Heart right ventricle (tissue), 16 donors: ENCODE measurements around the gene TBC1D3D. TPM values are rescaled to one million over a fixed set of nuclear protein-coding genes. Genes with fewer than 3 reads are reported as not detected.
"Not testable (repeated sequence)": the region's sequence is repeated elsewhere in the genome, so short reads cannot be mapped to it uniquely, and the experiment has no call there.

Source experiments
- ATAC-seq, 8 donors: fragments of 200-7000 bp; cut with Tn5 transposase; one replicate each; pipeline ENCODE4 v1.9.1; 2020; ENCODE audit warnings: mild to moderate bottlenecking in 8 of 8, moderate library complexity in 8 of 8, moderate number of reproducible peaks in 1 of 8
- DNase-seq, 2 donors: peaks; one replicate each; pipeline ENCODE4 v3.0.0-alpha.2; 2020
- H3K27ac ChIP-seq, 10 donors: fragments of 200-600 bp; sonication (generic) in 2 of 10; one replicate each; pipeline versions ENCODE4 v1.5.0 to v1.8.0; 2020 to 2022; ENCODE audit warnings: mild to moderate bottlenecking in 3 of 10
- H3K27me3 ChIP-seq, 7 donors: fragments of 200-600 bp; one replicate each; pipeline ENCODE4 v1.8.0; 2021 to 2022; ENCODE audit warnings: mild to moderate bottlenecking in 2 of 7
- H3K36me3 ChIP-seq, 9 donors: fragments of 200-600 bp; sonication (generic) in 1 of 9; one replicate each; pipeline versions ENCODE4 v1.5.0 to v1.8.0; 2020 to 2022; ENCODE audit warnings: mild to moderate bottlenecking in 2 of 9
- H3K4me1 ChIP-seq, 9 donors: fragments of 200-600 bp; sonication (generic) in 1 of 9; one replicate each; pipeline versions ENCODE4 v1.5.0 to v1.8.0; 2020 to 2022; ENCODE audit warnings: mild to moderate bottlenecking in 4 of 9
- H3K4me3 ChIP-seq, 10 donors: fragments of 200-600 bp; sonication (generic) in 2 of 10; one replicate each; pipeline versions ENCODE4 v1.5.0 to v1.8.0; 2020 to 2022; ENCODE audit warnings: mild to moderate bottlenecking in 7 of 10, moderate library complexity in 2 of 10
- H3K9me3 ChIP-seq, 11 donors: fragments of 200-600 bp in 10 of 11; sonication (generic) in 2 of 11; one replicate each; pipeline versions ENCODE4 v1.5.0 to v1.8.0; 2013 to 2022; ENCODE audit warnings: mild to moderate bottlenecking in 2 of 11, control low read depth in 1 of 11, moderate library complexity in 1 of 11
- WGBS, 2 donors: extraction: QIAGEN DNeasy Blood & Tissue Kit; methylation state at CpG; one replicate each; pipeline ENCODE4 v1.1.7; 2013; ENCODE audit warnings: inconsistent platforms in 1 of 2; 5-methylcytosine and 5-hydroxymethylcytosine counted together
- intact Hi-C, 10 donors: fragments of 100-400 bp; cut with DNase I; formaldehyde crosslinking; loops; one replicate each; pipeline versions ENCODE4 v1.11.1 to v1.14.2; 2022
- long read RNA-seq, 3 donors: library from polyadenylated mRNA; unstranded; transcript quantifications; one replicate each; pipeline ENCODE4 v2.0.0, GENCODE V29; 2020 to 2021
- polyA plus RNA-seq, 2 donors: library from polyadenylated mRNA; stranded (reverse); fragments of 200-250 nt; gene quantifications; one replicate each; pipeline ENCODE4 v1.2.3, GENCODE V29; 2013
- total RNA-seq, 10 donors: library from RNA; stranded (reverse); fragmentation: NEBNext Ultra II Directional in 3 of 10; extraction: Animal tissue kit (Norgen Biotek cat#: 25700) in 3 of 10; gene quantifications; one replicate each; pipeline versions ENCODE4 v1.2.1 to v1.2.4, GENCODE V29; 2021 to 2023
- donor health status: Arrhythmogenic right ventricular cardiomyopathy.
- donor health status: ischemic (EF 13 %, LVEDD 7.1; RV severe dilation, severe dysfunction).
- donor health status: healthy with polysubstance abuse.
- donor health status: DM: no; HTN: yes; CAD: no.
- donor health status: DM: no; HTN: no; CAD: no.
- donor health status: ischemic (EF 25% LVEDD 6.9; RV normal size, moderate dysfunction).
- donor health status: ischemic (EF 25% LVEDD 5.7; RV mildly dilated, moderate dysfunction).
- donor health status: healthy.
- donor health status: DM: yes; HTN: yes; CAD: no.
- donor health status: Ischemic cardiomyopathy.
- donor health status: ischemic (EF 35%, LVEDD 5.7; RV mildly dilated, moderate dysfunction).
- donor health status: nonischemic (EF 11% LVEDD 7.7; RV severe dilation, severe dysfunction).
- donor health status: DM: yes; HTN: yes; CAD: no.
- donor health status: PGD.
- donor health status: ischemic (EF 29% LVEDD 5.4; RV normal size, mild dysfunction).
- donor health status: nonischemic (EF 23%, LVEDD 6.1; RV moderate dilation, normal function).

Gene TBC1D3D
- total RNA-seq (1 to 10 TPM in 1 of 10 donors, under 1 TPM in 3, not detected in 6; 0.30 to 1.2 (median 0.70) TPM), polyA plus RNA-seq (under 1 TPM; 0.15 to 0.75 TPM)
- long read RNA-seq, donor 1: 0 reads
- long read RNA-seq, donor 2: 0 reads
- long read RNA-seq, donor 3: 0 reads

- H3K9me3 ChIP-seq, intact Hi-C loops, ATAC-seq, H3K27ac ChIP-seq, H3K4me1 ChIP-seq, DNase-seq, H3K4me3 ChIP-seq, H3K27me3 ChIP-seq, H3K36me3 ChIP-seq: not testable (repeated sequence)
- no CpG with 5 or more reads among the region's 11 CpGs for WGBS, 2 donors
Measured at GRCh38 chr17:38003676-38004075, at the start of gene TBC1D3D. Gene TBC1D3D, plus strand, starts transcription at chr17:38003976. Its CDS starts 1,585 bp downstream, at chr17:38005561.

DNA sequence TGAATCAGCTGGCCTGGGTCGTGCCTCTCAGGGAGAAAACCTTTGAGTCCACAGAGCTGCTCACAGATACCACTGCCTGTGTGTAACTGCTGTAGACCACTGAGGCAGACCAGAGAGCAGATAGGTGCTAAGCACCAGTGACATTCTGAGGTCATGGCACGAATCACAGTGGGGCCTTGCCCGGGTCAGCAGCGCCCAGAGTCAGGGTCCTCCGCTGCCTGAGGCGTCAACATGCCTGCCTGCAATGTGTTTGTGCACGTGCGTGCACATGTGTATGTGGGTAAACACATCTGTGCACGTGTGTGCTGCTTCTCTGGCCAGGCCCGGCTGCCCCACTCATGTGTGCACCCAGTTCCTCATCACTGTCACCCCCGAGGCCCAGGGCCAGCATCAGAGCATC is 14.8 kb upstream of the TBC1D3D start, which contains the start of gene TBC1D3L:
Gene TBC1D3L (minus strand): TSS at position 101 of the 400 bp plus-strand sequence. CDS start 1,540 bp downstream, outside the sequence.
- H3K36me3 ChIP-seq, H3K4me3 ChIP-seq, H3K4me1 ChIP-seq, ATAC-seq, H3K27ac ChIP-seq, H3K9me3 ChIP-seq, H3K27me3 ChIP-seq, DNase-seq, intact Hi-C loops: not testable (repeated sequence)
- no CpG with 5 or more reads among the region's 11 CpGs for WGBS, 2 donors

Other genes starting within 250 kb of the TBC1D3D start
- not detected for gene TBC1D3K, start 79.6 kb upstream of the TBC1D3D start, total RNA-seq
- not detected for gene TBC1D3K, start 79.6 kb upstream of the TBC1D3D start, polyA plus RNA-seq
- 1 to 10 TPM in 9 of 10 donors, under 1 TPM in 1; 0.21 to 7.3 (median 3.4) TPM for gene TBC1D3L, start 14.9 kb upstream of the TBC1D3D start, total RNA-seq
- 10 to 100 TPM in 1 of 2 donors, 1 to 10 TPM in 1; 2.8 to 17.9 TPM for gene TBC1D3L, start 14.9 kb upstream of the TBC1D3D start, polyA plus RNA-seq
- gene TBC1D3C, start 64.7 kb downstream of the TBC1D3D start, total RNA-seq: under 1 TPM in 1 of 10 donors, not detected in 9; 0.65 TPM
- gene TBC1D3C, start 64.7 kb downstream of the TBC1D3D start, polyA plus RNA-seq: under 1 TPM in 1 of 2 donors, not detected in 1; 0.88 TPM
- not detected for gene TBC1D3E, start 124.0 kb downstream of the TBC1D3D start, total RNA-seq
- gene TBC1D3E, start 124.0 kb downstream of the TBC1D3D start, polyA plus RNA-seq: under 1 TPM in 1 of 2 donors, not detected in 1; 0.03 TPM
- 1 to 10 TPM in 2 of 10 donors, not detected in 8; 1.9 to 2.8 TPM for gene TBC1D3, start 188.6 kb downstream of the TBC1D3D start, total RNA-seq
- under 1 TPM in 1 of 2 donors, not detected in 1; 0.03 TPM for gene TBC1D3, start 188.6 kb downstream of the TBC1D3D start, polyA plus RNA-seq